Endothelial cell of umbilical vein (primary cell): ENCODE measurements around the gene HAL. TPM values are rescaled to one million over a fixed set of nuclear protein-coding genes. Genes with fewer than 3 reads are reported as not detected.

Experiments
- BruUV-seq: library from RNA; stranded (reverse); fragments of 400-500 nt; replicated peaks from 2 replicates; lab custom pipeline; 2021; lab: Mats Ljungman, UMichigan
- CTCF ChIA-PET: fragments of 300-600, 350-600 bp; sonication (Branson Sonifier 250); formaldehyde crosslinking; loops from one replicate; lab custom pipeline; 2021; ENCODE audit warnings: antibody characterized with exemption, inconsistent platforms; lab: Charles Lee
- POLR2A ChIA-PET: fragments of 300-600, 350-600 bp; sonication (Branson Sonifier 250); formaldehyde crosslinking; loops from one replicate; lab custom pipeline; 2021; ENCODE audit warnings: antibody characterized with exemption, inconsistent platforms; lab: Charles Lee
- DNase-seq: peaks from one replicate; pipeline ENCODE4 v3.0.0-alpha.2; 2011; ENCODE audit warnings: low read depth, low spot score
- FAIRE-seq: peaks from 2 replicates; lab custom pipeline; 2011; peaks lifted over from hg19 to GRCh38; lab: Jason Lieb, UNC
- H2AFZ ChIP-seq: 2 replicates; pipeline ENCODE4 v1.6.0; 2012; ENCODE audit warnings: low read depth, low read length, control low read depth, inconsistent platforms
- H3K27ac ChIP-seq: 2 replicates; pipeline ENCODE4 v1.5.1; 2011; ENCODE audit warnings: low read depth, mild to moderate bottlenecking, control low read depth, low read length, moderate library complexity; ENCODE audit not compliant: insufficient read depth
- H3K27me3 ChIP-seq, 2 experiments: 2 replicates each; pipeline versions ENCODE4 v1.6.0 to v1.6.1; 2011; ENCODE audit warnings: low read length in 2 of 2, mixed read lengths in 1 of 2; ENCODE audit not compliant: control insufficient read depth in 2 of 2, insufficient read depth in 2 of 2
- H3K36me3 ChIP-seq, 2 experiments: 2 replicates in 1 of 2; 3 replicates in 1 of 2; pipeline ENCODE4 v1.5.1; 2011; ENCODE audit warnings: low read length in 2 of 2, mild to moderate bottlenecking in 1 of 2, moderate library complexity in 1 of 2; ENCODE audit not compliant: control insufficient read depth in 2 of 2, insufficient read depth in 2 of 2; ENCODE audit errors: extremely low read depth in 1 of 2
- H3K4me1 ChIP-seq: 3 replicates; pipeline ENCODE4 v1.5.1; 2011; ENCODE audit warnings: mild to moderate bottlenecking, low read length; ENCODE audit not compliant: control insufficient read depth, insufficient read depth; ENCODE audit errors: extremely low read depth
- H3K4me2 ChIP-seq: 2 replicates; pipeline ENCODE4 v1.6.1; 2011; ENCODE audit warnings: low read length, control low read depth, mixed read lengths; ENCODE audit not compliant: insufficient read depth
- H3K4me3 ChIP-seq, 3 experiments: fragments of 200-600 bp in 1 of 3; sonication (generic), shearing (Covaris generic) in 1 of 3; replicated peaks in 1 of 3; 2 replicates each; pipeline ENCODE4 v1.5.1; 2011 to 2016; ENCODE audit warnings: control low read depth in 3 of 3, low read length in 3 of 3, mild to moderate bottlenecking in 2 of 3, inconsistent platforms in 1 of 3, low read depth in 1 of 3, moderate library complexity in 1 of 3; ENCODE audit not compliant: insufficient read depth in 1 of 3
- H3K79me2 ChIP-seq: 2 replicates; pipeline ENCODE4 v1.6.0; 2012; ENCODE audit warnings: low read length, inconsistent platforms; ENCODE audit not compliant: control insufficient read depth, insufficient read depth
- H3K9ac ChIP-seq: replicated peaks from 2 replicates; pipeline ENCODE3; 2011; ENCODE audit warnings: low read length, control low read depth; ENCODE audit not compliant: insufficient read depth; ENCODE audit errors: extremely low read depth
- H3K9me1 ChIP-seq: replicated peaks from 3 replicates; pipeline ENCODE4 v1.6.0; 2011; ENCODE audit warnings: mild to moderate bottlenecking, low read length; ENCODE audit not compliant: control insufficient read depth, insufficient read depth; ENCODE audit errors: extremely low read depth
- H3K9me3 ChIP-seq: replicated peaks from 2 replicates; pipeline ENCODE4 v1.5.1; 2012; ENCODE audit warnings: low read length, inconsistent platforms; ENCODE audit not compliant: control insufficient read depth, insufficient read depth
- H4K20me1 ChIP-seq: replicated peaks from 2 replicates; pipeline ENCODE3; 2011; ENCODE audit warnings: mild to moderate bottlenecking, low read length; ENCODE audit not compliant: control insufficient read depth, insufficient read depth; ENCODE audit errors: extremely low read depth
- CTCF ChIP-seq, 2 donors: IDR thresholded peaks; 1 replicate in 1 of 2; 2 replicates in 1 of 2; pipeline ENCODE4 v1.5.1; 2011; ENCODE audit warnings: low read length in 2 of 2, mild to moderate bottlenecking in 2 of 2, moderate library complexity in 2 of 2, control low read depth in 1 of 2, inconsistent platforms in 1 of 2, low read depth in 1 of 2; ENCODE audit not compliant: insufficient read depth in 1 of 2; ENCODE audit errors: extremely low read depth in 1 of 2
- EZH2 ChIP-seq: IDR thresholded peaks from 2 replicates; pipeline ENCODE4 v1.6.1; 2012; ENCODE audit warnings: borderline replicate concordance, low read depth, mild to moderate bottlenecking, moderate library complexity, low read length, inconsistent platforms; ENCODE audit not compliant: severe bottlenecking
- FOS ChIP-seq: IDR thresholded peaks from 2 replicates; pipeline ENCODE4 v1.6.1; 2011; ENCODE audit warnings: mild to moderate bottlenecking, low read length, moderate library complexity, borderline replicate concordance; ENCODE audit not compliant: insufficient read depth
- GATA2 ChIP-seq: IDR thresholded peaks from 2 replicates; pipeline ENCODE4 v1.7.0; 2011; ENCODE audit warnings: low read depth, mild to moderate bottlenecking, moderate library complexity, mixed read lengths, low read length; ENCODE audit not compliant: insufficient read length, insufficient read depth
- JUN ChIP-seq: IDR thresholded peaks from 2 replicates; pipeline ENCODE4 v1.6.1; 2011; ENCODE audit warnings: borderline replicate concordance, low read depth; ENCODE audit not compliant: insufficient read length, insufficient read depth
- MAX ChIP-seq: IDR thresholded peaks from 2 replicates; pipeline ENCODE4 v1.6.1; 2011; ENCODE audit not compliant: insufficient read depth, insufficient read length
- MYC ChIP-seq: IDR thresholded peaks from one replicate; pipeline ENCODE4 v1.6.1; 2011; ENCODE audit warnings: mild to moderate bottlenecking, low read depth, low read length
- POLR2A ChIP-seq: IDR thresholded peaks from 2 replicates; pipeline ENCODE4 v1.6.1; 2012; ENCODE audit warnings: low read depth, mild to moderate bottlenecking, control low read depth, low read length
- POLR2AphosphoS5 ChIP-seq: IDR thresholded peaks from 2 replicates; pipeline ENCODE4 v1.6.1; 2012; ENCODE audit warnings: low read depth, mild to moderate bottlenecking, control low read depth, low read length, moderate library complexity; ENCODE audit not compliant: insufficient read depth
- dilution Hi-C: fragments of 300-500 bp; cut with MboI; formaldehyde crosslinking; loops from one replicate; pipeline ENCODE4 v1.15.0; 2019; ENCODE audit warnings: low sequenced_read_pairs; ENCODE audit not compliant: extremely low pct_ligation_motif_present
- intact Hi-C: fragments of 100-400 bp; cut with micrococcal nuclease; formaldehyde crosslinking; loops from one replicate; pipeline ENCODE4 v1.10.0; 2022
- polyA plus RNA-seq, 4 experiments: library from polyadenylated mRNA; depleted of rRNA in 3 of 4; stranded (reverse) in 3 of 4; unstranded in 1 of 4; fragments of >200 nt; gene quantifications; 2 replicates each; pipeline versions ENCODE4 v1.2.1 to v1.2.3, GENCODE V29; 2011 to 2012; ENCODE audit warnings: missing spikeins in 1 of 4
- total RNA-seq: library from RNA; stranded (reverse); gene quantifications from 2 replicates; pipeline ENCODE4 v1.2.3, GENCODE V29; 2021

The HAL gene
- total and polyA plus RNA-seq, 2 donors (not counting 3 experiments of a cell fraction or from before 2014, with no cell fraction given) = 0.18 to 0.62 TPM

- Histone ChIP-seq H3K4me3 (no peak overlapping the region), H3K36me3 (no peaks in the 10 kb centered on the region), H3K4me2 (no peak overlapping the region), H3K27me3 (no peaks in the 10 kb centered on the region), H2AFZ (no peak overlapping the region), H4K20me1 (no peaks in the 10 kb centered on the region), H3K9ac (no peak overlapping the region), H3K9me1 (no peaks in the 10 kb centered on the region), H3K9me3 (no peaks in the 10 kb centered on the region), H3K4me1 (no peaks in the 10 kb centered on the region), H3K27ac (no peak overlapping the region), H3K79me2 (no peaks in the 10 kb centered on the region)
- FAIRE-seq (no peak), DNase-seq (no peak)
- CTCF ChIA-PET = no interaction called here
- POLR2A ChIA-PET = no interaction called here
- dilution Hi-C loops (no loop called here), intact Hi-C loops (no loop called here)
- BruUV-seq = no TSS peak
- TF ChIP-seq FOS = no peak
- TF ChIP-seq JUN = no peak
- TF ChIP-seq CTCF (IDR thresholded peaks at IDR 0.05; ENCODE audit: extremely low read depth in 1 of 2, insufficient read depth in 1 of 2, low read depth in 1 of 2, low read length in 2 of 2) = no peak
- TF ChIP-seq MYC = no peak
- no peak for TF ChIP-seq EZH2
- TF ChIP-seq GATA2 = no peak
- TF ChIP-seq MAX = no peak
- no peak for TF ChIP-seq POLR2AphosphoS5
- TF ChIP-seq POLR2A = no peak
Observed at GRCh38 chr12:96041181-96041580, 45.0 kb upstream of the HAL start.
